Progenitor cell of endocrine pancreas (in vitro differentiated cells): ENCODE data around the gene MMP15. TPM values are rescaled to one million over a fixed set of nuclear protein-coding genes. Genes with fewer than 3 reads are reported as not detected.

Source experiments
- DNase-seq: peaks from one replicate; pipeline ENCODE4 v3.0.0; 2021; ENCODE audit warnings: low spot score; ENCODE audit not compliant: unreplicated experiment
- H3K27ac Mint-ChIP-seq: 2 replicates; pipeline ENCODE4 v1.8.0; 2021; ENCODE audit warnings: mild to moderate bottlenecking, moderate library complexity, mixed read lengths
- H3K27me3 Mint-ChIP-seq: 2 replicates; pipeline ENCODE4 v1.8.0; 2021; ENCODE audit warnings: mixed read lengths
- H3K36me3 Mint-ChIP-seq: 2 replicates; pipeline ENCODE4 v1.8.0; 2022; ENCODE audit warnings: mixed read lengths; ENCODE audit not compliant: insufficient read depth
- H3K4me1 Mint-ChIP-seq: 2 replicates; pipeline ENCODE4 v1.8.0; 2021; ENCODE audit warnings: low read depth, mixed read lengths
- H3K4me3 Mint-ChIP-seq: 2 replicates; pipeline ENCODE4 v1.8.0; 2021; ENCODE audit warnings: low read depth, mild to moderate bottlenecking, moderate library complexity, mixed read lengths
- H3K9me3 Mint-ChIP-seq: 2 replicates; pipeline ENCODE4 v1.8.0; 2021; ENCODE audit warnings: low read depth, mixed read lengths
- total RNA-seq: library from RNA; stranded (reverse); gene quantifications from 2 replicates; pipeline ENCODE4 v1.2.1, GENCODE V29; 2021
- TF ChIP-seq, protein P1 (sequence below): fragments of 200-600 bp; sonication (generic); IDR thresholded peaks from one replicate; pipeline ENCODE4 v1.5.0; 2021; ENCODE audit warnings: antibody characterized with exemption, mild to moderate bottlenecking; ENCODE audit not compliant: unreplicated experiment

Gene MMP15
- total RNA-seq, 1 donor from 2014 or later, result 85.0 TPM

DNA sequence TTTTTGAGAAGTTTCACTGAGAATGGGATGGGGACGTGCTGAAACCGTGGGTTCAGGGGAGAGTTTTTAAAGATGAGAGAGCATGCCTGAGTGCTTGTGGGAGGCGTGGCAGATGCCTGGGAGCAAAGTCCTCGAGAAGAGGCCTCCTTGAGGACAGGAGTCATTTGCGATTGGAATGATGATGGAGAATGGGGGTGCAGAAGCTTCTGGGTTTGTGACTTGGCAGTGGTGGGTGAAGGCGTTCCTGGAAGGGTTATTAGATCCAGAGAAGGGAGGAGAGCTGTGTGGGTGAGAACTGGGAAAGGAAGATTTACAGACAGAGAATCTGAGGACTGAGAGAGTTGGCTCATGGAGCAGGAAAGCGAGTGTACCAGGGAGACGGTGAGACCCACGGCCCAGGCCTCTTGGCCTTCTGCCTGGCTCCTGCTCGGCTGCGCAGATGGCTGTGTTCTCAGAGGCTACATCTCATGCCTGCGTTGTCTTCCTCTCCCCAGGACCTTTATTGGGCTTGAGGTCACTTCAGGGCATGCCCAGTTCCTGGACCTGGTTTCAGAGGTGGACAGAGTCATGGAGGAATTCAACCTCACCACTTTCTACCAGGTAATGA, 8.6 kb upstream of the MMP15 start:
- H3K4me1 Mint-ChIP-seq, result peaks cover 4% of the 10 kb centered on the region
- no peaks in the 10 kb centered on the region for H3K36me3 Mint-ChIP-seq
- DNase-seq, result no peak
- H3K27me3 Mint-ChIP-seq, result no peaks in the 10 kb centered on the region
- no peaks in the 10 kb centered on the region for H3K9me3 Mint-ChIP-seq
- TF ChIP-seq, protein P1, sequence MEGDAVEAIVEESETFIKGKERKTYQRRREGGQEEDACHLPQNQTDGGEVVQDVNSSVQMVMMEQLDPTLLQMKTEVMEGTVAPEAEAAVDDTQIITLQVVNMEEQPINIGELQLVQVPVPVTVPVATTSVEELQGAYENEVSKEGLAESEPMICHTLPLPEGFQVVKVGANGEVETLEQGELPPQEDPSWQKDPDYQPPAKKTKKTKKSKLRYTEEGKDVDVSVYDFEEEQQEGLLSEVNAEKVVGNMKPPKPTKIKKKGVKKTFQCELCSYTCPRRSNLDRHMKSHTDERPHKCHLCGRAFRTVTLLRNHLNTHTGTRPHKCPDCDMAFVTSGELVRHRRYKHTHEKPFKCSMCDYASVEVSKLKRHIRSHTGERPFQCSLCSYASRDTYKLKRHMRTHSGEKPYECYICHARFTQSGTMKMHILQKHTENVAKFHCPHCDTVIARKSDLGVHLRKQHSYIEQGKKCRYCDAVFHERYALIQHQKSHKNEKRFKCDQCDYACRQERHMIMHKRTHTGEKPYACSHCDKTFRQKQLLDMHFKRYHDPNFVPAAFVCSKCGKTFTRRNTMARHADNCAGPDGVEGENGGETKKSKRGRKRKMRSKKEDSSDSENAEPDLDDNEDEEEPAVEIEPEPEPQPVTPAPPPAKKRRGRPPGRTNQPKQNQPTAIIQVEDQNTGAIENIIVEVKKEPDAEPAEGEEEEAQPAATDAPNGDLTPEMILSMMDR, result no peak
- no peak overlapping the region for H3K27ac Mint-ChIP-seq
- no peak overlapping the region for H3K4me3 Mint-ChIP-seq

DNA sequence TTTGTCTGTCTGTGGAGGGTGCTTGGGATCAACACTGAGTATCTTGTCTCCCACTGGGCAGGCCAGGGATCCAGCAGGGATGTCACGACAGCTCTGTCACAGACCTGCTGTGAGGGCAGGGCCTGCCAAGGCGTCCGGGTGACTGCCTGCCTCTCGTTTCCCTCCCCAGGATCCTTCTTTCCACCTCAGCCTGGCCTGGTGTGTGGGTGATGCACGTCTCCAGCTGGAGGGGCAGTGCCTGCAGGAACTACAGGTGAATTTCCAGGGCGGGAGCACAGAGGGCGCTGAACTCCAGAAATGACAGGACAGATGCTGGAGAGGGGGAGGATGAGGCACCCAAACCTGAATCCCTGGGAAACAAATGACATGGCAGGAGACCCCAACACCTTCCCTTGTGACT, 6.8 kb upstream of the MMP15 start:
- no peak overlapping the region for H3K27ac Mint-ChIP-seq
- no peaks in the 10 kb centered on the region for H3K9me3 Mint-ChIP-seq

DNA sequence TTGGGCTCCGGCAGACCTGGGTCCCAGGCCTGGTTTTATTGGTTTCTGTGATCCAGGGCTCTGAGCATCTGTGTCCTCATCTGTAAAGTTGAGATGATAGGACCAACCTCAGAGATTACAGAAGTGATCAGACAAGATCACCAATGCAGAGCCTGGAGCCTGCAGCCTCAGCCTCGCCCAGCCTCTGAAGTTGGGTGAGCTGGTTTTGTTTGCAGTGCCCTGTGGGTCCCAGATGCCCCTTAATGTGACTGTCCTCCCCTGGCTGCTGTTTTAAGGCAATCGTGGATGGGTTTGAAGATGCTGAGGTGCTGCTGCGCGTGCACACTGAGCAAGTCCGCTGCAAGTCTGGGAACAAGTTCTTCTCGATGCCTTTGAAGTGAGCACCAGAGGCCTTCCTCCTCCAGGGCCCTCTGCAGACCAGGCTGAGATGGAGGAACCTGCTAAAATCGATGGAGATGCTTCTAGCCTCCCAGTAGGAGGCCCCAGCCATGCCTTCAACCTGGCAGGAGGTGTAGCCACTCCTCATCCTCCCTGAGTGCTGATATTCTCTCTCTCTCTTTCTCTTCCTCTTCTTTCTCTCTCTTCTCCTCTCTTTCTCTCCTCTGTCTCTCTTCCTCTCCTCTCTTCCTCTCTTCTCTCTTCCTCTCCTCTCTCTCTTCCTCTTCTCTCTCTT, 5.6 kb upstream of the MMP15 start:
- no peak overlapping the region for H3K27ac Mint-ChIP-seq
- no peak overlapping the region for H3K4me3 Mint-ChIP-seq
- no peaks in the 10 kb centered on the region for H3K27me3 Mint-ChIP-seq
- no peak for DNase-seq
- no peaks in the 10 kb centered on the region for H3K9me3 Mint-ChIP-seq
- no peaks in the 10 kb centered on the region for H3K36me3 Mint-ChIP-seq
- H3K4me1 Mint-ChIP-seq, result peaks cover 19% of the 10 kb centered on the region
- TF ChIP-seq, protein P1, result no peak

More for the DNA sequence above, 6.8 kb upstream of the MMP15 start:
- Mint-ChIP-seq H3K4me1 (peaks cover 14% of the 10 kb centered on the region), H3K36me3 (no peaks in the 10 kb centered on the region), H3K4me3 (no peak overlapping the region), H3K27me3 (no peaks in the 10 kb centered on the region)
- TF ChIP-seq, protein P1, result peak; percentile 14
- DNase-seq, result no peak

DNA sequence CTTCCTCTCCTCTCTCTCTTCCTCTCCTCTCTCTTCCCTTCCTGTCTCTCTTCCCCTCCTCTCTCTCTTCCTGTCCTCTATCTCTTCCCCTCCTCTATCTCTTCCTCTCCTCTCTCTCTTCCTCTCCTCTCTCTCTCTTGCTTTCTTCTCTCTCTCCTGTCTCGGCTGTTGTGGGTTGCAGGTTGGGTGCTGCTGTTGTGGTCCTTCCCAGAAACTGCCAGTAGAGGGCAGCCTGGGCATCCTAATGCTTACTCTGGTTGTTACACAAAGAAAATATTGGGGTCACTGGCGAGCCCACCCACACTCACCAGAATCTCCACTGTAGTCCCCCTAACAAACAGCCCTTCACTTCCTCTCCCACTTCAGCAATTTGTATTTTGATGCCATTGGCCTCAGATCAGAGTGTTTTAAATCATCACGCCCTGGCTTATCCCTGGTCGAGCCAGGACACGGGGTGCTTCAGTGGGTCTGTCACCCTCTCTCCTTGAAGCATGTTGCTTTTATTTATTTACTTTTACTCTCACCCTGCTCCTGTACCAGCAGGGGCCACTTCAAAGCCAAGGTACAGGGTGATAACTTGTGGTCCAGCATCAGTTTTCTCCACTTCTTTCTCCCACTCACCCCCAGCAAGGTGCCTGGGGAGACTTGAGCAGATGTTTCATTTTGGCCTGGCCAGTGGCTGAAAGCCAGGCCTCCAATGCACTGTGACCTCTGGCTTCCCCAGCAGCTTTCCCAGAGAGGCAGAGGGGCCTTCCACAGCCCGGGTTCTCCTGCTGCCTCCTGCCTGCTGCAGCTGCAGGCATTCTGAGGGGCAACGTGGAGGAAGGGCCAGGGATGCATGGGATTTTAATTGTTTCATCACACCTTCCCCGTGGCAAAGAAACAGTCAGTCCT, 4.7 kb upstream of the MMP15 start:
- no peaks in the 10 kb centered on the region for H3K36me3 Mint-ChIP-seq
- H3K27me3 Mint-ChIP-seq, result no peaks in the 10 kb centered on the region
- no peak overlapping the region for H3K27ac Mint-ChIP-seq
- H3K4me3 Mint-ChIP-seq, result no peak overlapping the region
- H3K9me3 Mint-ChIP-seq, result no peaks in the 10 kb centered on the region
- TF ChIP-seq, protein P1, result peak; percentile 82
- peak; percentile 54 for DNase-seq
- H3K4me1 Mint-ChIP-seq, result peaks cover 20% of the 10 kb centered on the region
